ENCODE results near the gene TECPR2. TPM values are rescaled to one million over a fixed set of nuclear protein-coding genes. Genes with fewer than 3 reads are reported as not detected.
"Not testable (repeated sequence)": the region's sequence is repeated elsewhere in the genome, so short reads cannot be mapped to it uniquely, and the experiment has no call there.

TECPR2 gene
- total RNA-seq, 2 donors from 2014 or later, result 17.1 to 20.5 TPM

DNA sequence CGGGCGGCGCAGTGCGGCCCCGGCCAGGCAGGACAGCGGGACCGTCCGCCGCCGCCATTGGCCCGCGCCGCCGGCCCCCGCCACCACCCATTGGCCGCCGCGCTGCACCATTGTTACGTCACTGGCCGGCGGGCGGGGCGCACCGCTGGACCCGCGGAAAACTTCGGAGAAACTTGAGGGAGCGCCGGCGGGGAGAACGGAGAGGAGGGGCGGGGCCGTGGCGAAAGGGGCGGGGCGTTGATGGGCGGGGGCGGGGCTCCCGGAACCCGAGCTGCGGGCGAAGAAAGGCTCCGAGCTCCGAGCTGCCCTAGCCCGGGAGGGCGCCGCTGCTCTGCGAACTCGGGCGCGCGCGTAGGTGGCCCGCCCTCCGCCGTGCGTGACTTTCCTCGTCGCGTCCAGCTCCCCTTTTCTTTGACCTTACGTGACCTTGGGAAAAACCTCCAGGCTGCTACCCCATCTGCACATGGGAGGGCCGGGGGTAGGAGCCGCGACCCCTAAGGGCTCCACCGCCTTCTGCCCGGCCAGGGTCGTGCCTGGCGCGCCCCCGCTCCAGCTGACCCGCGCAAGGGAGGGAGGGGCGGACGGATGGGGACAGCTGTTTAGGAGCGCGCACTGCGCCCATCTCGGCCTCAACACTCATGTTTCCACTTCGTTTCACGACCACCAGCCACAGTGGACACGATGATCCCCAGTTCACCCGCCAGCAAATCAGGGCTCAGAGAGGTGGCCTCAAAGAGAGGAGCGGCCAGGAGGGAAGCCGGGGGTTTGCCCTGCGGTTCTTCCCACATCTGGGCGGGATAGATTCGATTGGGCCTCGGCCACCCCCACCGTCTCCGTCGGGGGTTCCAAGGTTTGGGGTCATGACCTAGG is 147.2 kb downstream of the TECPR2 start, which contains the start of gene ANKRD9:
ANKRD9 (minus strand) TSS at position 31 of the 870 bp plus-strand sequence. CDS start 1,887 bp downstream, outside the sequence.
- DNase-seq (peak; percentile 93 to 97), ATAC-seq (peak; percentile 59)
- intact Hi-C loops (cut with DNase I, micrococcal nuclease), result no loop called here

DNA sequence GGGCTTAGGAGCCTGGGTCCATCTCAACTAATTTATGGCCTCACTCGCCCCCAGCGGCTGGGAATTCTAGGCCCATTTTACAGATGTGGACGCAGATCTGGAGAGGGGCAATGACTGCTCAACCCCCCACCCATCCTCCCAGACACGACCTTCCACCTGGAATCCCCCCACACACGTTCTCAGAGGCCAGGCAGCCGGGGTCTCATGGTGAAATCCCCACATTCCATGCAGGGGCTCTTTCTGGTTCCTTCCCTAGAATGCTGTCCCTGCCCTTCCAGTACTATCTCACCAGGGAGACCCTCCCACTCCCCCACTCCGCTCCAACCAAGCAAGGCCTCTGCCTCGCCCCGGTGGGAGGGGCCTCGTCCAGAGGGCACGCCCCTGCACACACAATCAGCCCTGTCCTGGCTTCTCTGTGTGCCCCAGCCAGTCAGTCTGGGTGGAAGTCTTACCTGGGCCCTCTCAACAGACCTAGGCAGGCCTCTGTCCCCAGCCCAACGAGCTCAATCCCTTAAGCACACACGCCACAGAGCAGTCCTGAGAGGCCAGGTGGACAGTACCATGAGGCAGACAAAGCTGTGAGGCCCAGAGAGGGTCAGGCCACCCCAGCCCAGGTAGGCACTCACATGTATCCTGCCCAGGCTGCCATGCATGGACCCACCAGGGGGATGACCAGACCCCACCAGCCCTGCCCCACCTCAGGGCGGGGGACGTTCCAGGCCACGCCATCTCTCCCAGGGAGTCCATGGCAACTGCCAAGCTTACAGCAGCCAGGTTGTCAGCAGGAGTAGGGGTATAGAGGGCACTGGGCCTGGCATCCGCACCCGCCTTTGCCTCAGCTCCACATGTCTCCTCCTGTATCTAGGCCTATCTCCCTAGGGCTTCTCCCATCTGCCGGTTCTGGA is 148.1 kb downstream of the TECPR2 start:
- ATAC-seq, result peak; percentile 70
- DNase-seq, result peak; percentile 90
- intact Hi-C loops (cut with DNase I, micrococcal nuclease), result no loop called here

- ATAC-seq (peak; percentile 42), DNase-seq (peak; percentile 71 to 82)
- intact Hi-C loops (cut with DNase I, micrococcal nuclease), result no loop called here
Observed at GRCh38 chr14:102511538-102511937, 148.8 kb downstream of the TECPR2 start.

DNA sequence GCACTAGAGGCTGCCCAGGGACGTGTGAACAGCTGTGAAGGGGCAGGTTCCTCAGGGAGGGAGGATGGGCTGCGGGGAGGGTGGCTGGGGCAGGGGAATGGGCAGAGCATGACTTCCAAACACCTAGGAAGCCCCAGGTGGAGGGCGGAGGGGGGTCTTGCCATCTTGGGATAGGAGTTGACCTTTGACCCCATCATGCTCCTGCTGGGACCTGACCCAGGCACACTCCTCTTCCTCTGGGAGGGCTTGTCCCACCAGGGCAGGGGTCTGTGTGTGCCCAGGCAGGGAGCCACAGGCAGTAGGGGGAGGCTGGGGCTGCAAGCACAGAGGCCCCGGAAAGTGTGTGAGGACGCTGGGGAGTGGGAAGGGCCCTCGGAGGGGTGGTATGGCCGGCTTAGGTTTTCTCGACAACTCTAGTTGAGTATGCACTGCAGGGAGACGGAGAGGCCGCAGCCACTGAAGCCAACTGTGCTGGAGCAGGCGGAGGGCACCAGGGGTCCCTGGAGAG is 150.1 kb downstream of the TECPR2 start:
- DNase-seq (no peak), ATAC-seq (no peak)
- intact Hi-C loops (cut with DNase I, micrococcal nuclease), result loop anchor here in 1 of 2 donors (2.0 kb wide), 1 partner anchor 70 kb away; no protein-coding TSS in a partner anchor

DNA sequence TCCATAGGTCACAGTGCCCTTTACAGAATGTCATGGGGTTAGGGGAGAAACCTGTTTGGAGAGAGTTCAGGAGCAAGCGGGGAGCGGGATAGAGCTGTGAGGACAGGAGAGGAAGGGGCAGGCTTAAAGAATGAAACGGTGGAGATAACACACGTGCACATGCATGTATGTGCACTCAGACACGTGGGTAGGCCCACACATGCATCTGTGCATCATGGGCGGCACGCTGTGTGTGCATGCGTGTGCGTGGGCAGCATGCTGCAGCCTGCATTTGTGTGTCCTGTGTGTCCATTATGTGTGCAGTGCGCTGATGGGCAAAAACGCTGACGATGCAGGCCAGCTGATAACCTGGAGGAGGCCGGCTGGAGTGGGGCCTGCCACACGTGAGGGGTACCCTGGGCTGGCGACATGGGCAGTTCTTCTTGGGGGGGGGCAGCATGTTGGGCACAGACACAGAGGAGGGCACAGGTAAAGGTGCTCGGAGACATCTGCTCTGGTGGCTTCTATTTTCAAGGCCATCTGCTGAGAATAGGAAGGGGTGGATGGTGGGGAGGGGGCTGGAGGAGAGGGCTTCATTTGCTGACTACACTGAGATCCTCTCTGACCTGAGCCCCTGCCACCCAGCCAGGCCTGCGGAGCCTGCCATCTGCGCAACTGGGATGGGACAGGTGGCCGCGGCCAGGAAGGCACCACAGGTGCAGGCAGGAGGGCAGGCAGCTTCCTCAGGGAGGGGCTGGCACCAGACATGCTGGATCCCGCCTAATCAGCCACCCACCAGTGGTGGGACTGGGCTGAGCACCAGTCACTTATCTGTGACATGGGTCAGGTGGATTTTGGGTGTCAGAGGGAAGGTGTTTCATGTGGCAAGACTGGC is 151.4 kb downstream of the TECPR2 start:
- intact Hi-C loops (cut with DNase I, micrococcal nuclease), result loop anchor here in 1 of 2 donors (2.0 kb wide), 1 partner anchor 71 kb away; no protein-coding TSS in a partner anchor
- DNase-seq (no peak), ATAC-seq (no peak)

- no peak for ATAC-seq
- intact Hi-C loops (cut with DNase I, micrococcal nuclease), result loop anchor here in 1 of 2 donors (5.0 kb wide), 1 partner anchor 78 kb away; no protein-coding TSS in a partner anchor
- no peak for DNase-seq
Observed at GRCh38 chr14:102514987-102515733, 152.4 kb downstream of the TECPR2 start.

- DNase-seq, result peak; percentile 37 to 73
- ATAC-seq, result peak; percentile 69
- intact Hi-C loops (cut with DNase I, micrococcal nuclease), result loop anchor here in 1 of 2 donors (5.0 kb wide), 1 partner anchor 79 kb away; no protein-coding TSS in a partner anchor
Observed at GRCh38 chr14:102516531-102517391, 154.0 kb downstream of the TECPR2 start.

DNA sequence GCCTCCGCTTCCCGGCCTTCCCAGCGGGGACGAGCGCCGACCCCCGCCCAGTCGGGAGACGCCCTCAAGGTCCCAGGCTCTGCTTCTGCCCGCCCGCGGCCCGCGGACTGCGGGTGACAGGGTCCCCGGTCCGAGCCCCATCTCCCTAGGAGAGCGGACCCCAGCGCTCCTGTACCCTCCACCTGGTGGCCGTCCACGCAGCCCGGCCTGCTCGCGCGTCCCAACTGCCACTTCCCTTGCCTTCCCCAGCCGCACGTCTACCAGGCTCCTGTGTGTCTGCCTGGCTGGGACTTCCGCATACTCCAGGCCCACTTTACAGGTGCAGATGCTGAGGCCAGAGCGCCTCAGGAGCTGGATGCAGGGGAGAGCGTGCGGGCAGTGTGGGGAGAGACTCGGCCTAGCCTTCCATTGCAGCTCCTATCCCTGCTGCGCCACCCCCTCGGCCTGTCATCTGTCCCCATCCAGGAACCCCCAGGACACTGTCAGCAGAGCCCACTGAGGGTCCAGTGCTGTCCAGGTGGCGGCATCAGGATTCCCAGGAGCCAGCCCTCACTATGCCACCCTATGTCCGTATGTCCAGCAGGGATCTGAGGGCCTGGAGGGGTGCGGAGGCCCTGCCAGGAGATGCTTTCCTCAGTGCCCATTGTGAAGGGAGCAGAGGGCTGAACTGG is 154.8 kb downstream of the TECPR2 start:
- intact Hi-C loops (cut with DNase I, micrococcal nuclease), result loop anchor here in 1 of 2 donors (5.0 kb wide), 1 partner anchor 80 kb away; no protein-coding TSS in a partner anchor
- DNase-seq, result peak in 1 of 2 donors; percentile 54
- peak; percentile 60 for ATAC-seq

GRCh38 chr14:102518063-102518648 is 155.4 kb downstream of the TECPR2 start:
- intact Hi-C loops (cut with DNase I, micrococcal nuclease), result loop anchor here in 1 of 2 donors (5.0 kb wide), 1 partner anchor 81 kb away; no protein-coding TSS in a partner anchor
- ATAC-seq (no peak), DNase-seq (no peak)

DNA sequence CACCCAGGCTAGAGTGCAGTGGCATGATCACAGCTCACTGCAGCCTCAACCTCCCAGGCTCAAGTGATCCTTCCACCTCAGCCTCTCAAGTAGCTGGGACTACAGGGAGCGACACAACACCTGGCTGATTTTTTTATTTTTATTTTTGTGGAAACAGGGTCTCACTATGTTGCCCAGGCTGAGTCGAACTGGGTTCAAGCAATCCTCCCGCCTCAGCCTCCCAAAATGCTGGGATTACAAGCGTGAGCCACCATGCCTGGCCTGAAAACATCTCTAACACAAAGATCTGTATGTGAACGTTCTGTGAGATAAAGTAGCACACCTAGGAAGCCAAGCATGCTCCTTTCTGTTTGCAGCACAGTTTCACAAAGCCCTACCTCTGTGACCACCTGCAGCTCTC is 157.0 kb downstream of the TECPR2 start:
- DNase-seq, ATAC-seq: not testable (repeated sequence)
- intact Hi-C loops (cut with DNase I, micrococcal nuclease), result loop anchor here in 1 of 2 donors (5.0 kb wide), 1 partner anchor 82 kb away; no protein-coding TSS in a partner anchor

DNA sequence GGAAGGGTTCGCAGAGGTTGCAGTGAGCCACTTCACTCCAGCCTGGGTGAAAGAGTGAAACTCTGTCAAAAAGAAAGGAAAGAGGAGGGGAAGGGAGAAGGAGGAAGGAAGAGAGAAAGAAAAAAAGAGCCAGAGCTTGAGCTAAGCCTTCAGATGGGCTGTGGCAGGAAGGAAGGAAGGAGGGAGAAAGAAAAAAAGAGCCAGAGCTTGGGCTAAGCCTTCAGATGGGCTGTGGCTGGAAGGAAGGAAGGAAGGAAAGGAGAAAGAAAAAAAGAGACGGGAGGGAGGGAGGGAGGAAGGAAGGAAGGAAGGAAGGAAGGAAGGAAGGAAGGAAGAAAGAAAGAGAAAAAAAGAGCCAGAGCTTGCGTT is 160.4 kb downstream of the TECPR2 start:
- DNase-seq (no peak), ATAC-seq (no peak)
- intact Hi-C loops (cut with DNase I, micrococcal nuclease), result no loop called here

GRCh38 chr14:102523569-102524450 is 161.1 kb downstream of the TECPR2 start:
- intact Hi-C loops (cut with DNase I, micrococcal nuclease), result no loop called here
- DNase-seq, result peak; percentile 76 to 85
- ATAC-seq, result peak; percentile 62

DNA sequence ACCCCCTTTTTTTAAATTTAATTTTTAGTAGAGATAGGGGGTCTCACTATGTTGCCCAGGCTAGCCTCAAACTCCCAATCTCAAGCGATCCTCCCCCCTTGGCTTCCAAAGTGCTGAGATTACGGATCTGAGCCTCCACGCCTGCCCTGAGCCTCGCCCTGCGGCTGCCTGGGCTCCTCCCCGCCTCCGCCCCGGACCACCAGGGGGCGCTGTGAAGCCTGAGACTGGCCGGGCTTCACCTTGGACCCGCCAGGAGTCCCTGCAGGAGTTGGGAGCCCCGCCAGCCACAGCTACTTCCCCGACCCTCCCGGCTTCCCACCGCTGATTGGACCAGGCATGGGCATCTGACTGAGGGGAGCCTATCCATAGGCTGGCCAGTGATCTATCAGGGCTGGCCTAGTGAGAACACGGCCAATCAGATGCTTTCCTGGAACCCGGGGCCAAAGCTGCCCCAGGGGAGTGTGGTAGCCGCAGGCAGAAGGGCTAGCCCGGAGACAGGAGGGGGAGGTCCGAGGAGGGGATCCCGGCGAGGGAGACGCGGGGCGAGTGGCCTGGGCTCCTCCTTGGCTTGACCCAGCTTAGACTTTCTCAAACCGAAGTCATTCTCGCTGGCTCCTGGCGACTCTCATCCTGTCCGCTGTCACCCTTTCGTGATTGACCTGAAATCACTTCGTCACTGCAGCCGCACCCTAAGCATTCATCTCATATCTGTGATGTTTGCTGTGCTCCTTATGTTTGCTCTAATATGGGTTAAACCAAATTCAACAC is 161.9 kb downstream of the TECPR2 start:
- DNase-seq, result peak; percentile 99 to 100
- intact Hi-C loops (cut with DNase I, micrococcal nuclease), result loop anchor here in 1 of 2 donors (5.0 kb wide), 1 partner anchor 68 kb away; the partner anchor contains the start of gene RCOR1
- peak; percentile 79 for ATAC-seq

Data from left colon (tissue), 2 donors.